ENCODE measurements around the gene SCOC.

DNA sequence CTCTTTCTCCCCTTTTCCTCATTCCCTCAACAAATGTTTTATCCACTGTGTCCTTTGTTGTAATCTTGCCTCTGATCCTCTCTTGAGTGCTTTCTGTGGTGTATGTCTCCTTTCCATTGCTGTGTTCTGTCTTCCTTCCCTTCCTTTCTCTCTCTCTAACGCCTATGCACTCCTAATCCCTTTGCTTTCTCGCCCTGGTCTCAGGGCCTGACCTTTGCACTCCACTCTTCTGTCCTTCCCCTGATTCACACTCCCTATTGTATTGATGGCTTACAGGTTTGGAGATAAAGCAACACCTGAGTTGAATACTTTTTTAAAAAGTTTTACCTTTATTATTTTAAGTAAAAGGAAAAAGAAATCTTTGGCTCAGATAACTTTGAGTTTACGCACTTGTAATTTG, 15.6 kb upstream of the SCOC start:
- TF ChIP-seq CTCF (IDR thresholded peaks at IDR 0.05; ENCODE audit: extremely low read depth in 1 of 2, insufficient read depth in 1 of 2, low read depth in 1 of 2, low read length in 2 of 2) (no peak), MAX (IDR thresholded peaks at IDR 0.05; ENCODE audit: insufficient read depth, insufficient read length) (no peak), POLR2A (IDR thresholded peaks at IDR 0.05; ENCODE audit: low read depth, low read length) (no peak), JUN (IDR thresholded peaks at IDR 0.05; ENCODE audit: borderline replicate concordance, insufficient read depth, insufficient read length, low read depth) (no peak), EZH2 (IDR thresholded peaks at IDR 0.05; ENCODE audit: borderline replicate concordance, low read depth, low read length, severe bottlenecking) (no peak), POLR2AphosphoS5 (IDR thresholded peaks at IDR 0.05; ENCODE audit: insufficient read depth, low read depth, low read length) (no peak), GATA2 (IDR thresholded peaks at IDR 0.05; ENCODE audit: insufficient read depth, insufficient read length, low read depth, low read length) (no peak), MYC (IDR thresholded peaks at IDR 0.05; ENCODE audit: low read depth, low read length) (no peak)

Measured in endothelial cell of umbilical vein (primary cell).